Renal cortical epithelial cell (primary cell): ENCODE results near the gene PAX1. TPM values are rescaled to one million over a fixed set of nuclear protein-coding genes. Genes with fewer than 3 reads are reported as not detected.

Experiments
- DNase-seq: peaks from one replicate; pipeline ENCODE4 v3.0.0-alpha.2; 2011; ENCODE audit warnings: low read depth
- total RNA-seq: library from RNA; depleted of rRNA; stranded (reverse); fragments of >200 nt; gene quantifications from 2 replicates; pipeline ENCODE4 v1.2.3, GENCODE V29; 2014

PAX1 gene
- total RNA-seq = 0.10 TPM in 1 of 2 replicates, not detected in the other

- DNase-seq = no peak
Measured at GRCh38 chr20:21705575-21706260, at the start of gene PAX1. Gene PAX1, plus strand, starts transcription at chr20:21705664. Its CDS starts 49 bp downstream, at chr20:21705713.

- DNase-seq = no peak
Measured at GRCh38 chr20:21656308-21657067, 49.0 kb upstream of the PAX1 start.

GRCh38 chr20:21661488-21662055 is 43.9 kb upstream of the PAX1 start:
- DNase-seq = no peak

GRCh38 chr20:21663465-21663864 is 42.0 kb upstream of the PAX1 start:
- no peak for DNase-seq

- DNase-seq = no peak
Measured at GRCh38 chr20:21665687-21666446, 39.6 kb upstream of the PAX1 start.

GRCh38 chr20:21670126-21670525 is 35.3 kb upstream of the PAX1 start:
- DNase-seq = no peak

- no peak for DNase-seq
Measured at GRCh38 chr20:21670981-21671380, 34.5 kb upstream of the PAX1 start.

- DNase-seq = no peak
Measured at GRCh38 chr20:21677261-21677660, 28.2 kb upstream of the PAX1 start.

- DNase-seq = no peak
Measured at GRCh38 chr20:21677781-21678180, 27.7 kb upstream of the PAX1 start.

- DNase-seq = no peak
Measured at GRCh38 chr20:21681234-21681921, 24.1 kb upstream of the PAX1 start.

- DNase-seq = no peak
Measured at GRCh38 chr20:21681922-21682318, 23.5 kb upstream of the PAX1 start.

GRCh38 chr20:21682521-21682954 is 22.9 kb upstream of the PAX1 start:
- peak; percentile 9 for DNase-seq

GRCh38 chr20:21684671-21685070 is 20.8 kb upstream of the PAX1 start:
- no peak for DNase-seq

GRCh38 chr20:21685981-21686380 is 19.5 kb upstream of the PAX1 start:
- DNase-seq = no peak

- DNase-seq = no peak
Measured at GRCh38 chr20:21693322-21693721, 12.1 kb upstream of the PAX1 start.

GRCh38 chr20:21698494-21699215 is 6.8 kb upstream of the PAX1 start:
- no peak for DNase-seq

- DNase-seq = no peak
Measured at GRCh38 chr20:21699216-21699508, 6.3 kb upstream of the PAX1 start.

- DNase-seq = no peak
Measured at GRCh38 chr20:21701171-21701876, 4.1 kb upstream of the PAX1 start.

GRCh38 chr20:21702016-21702415 is 3.4 kb upstream of the PAX1 start:
- no peak for DNase-seq
